ENCODE data around the gene TMEM92.

- TF ChIP-seq CTCF (IDR thresholded peaks at IDR 0.05) (no peak), POLR2A (IDR thresholded peaks at IDR 0.05) (no peak)
Measured at GRCh38 chr17:50241431-50241830, 32.8 kb upstream of the TMEM92 start.
